ENCODE results near the gene KIF3A.

DNA sequence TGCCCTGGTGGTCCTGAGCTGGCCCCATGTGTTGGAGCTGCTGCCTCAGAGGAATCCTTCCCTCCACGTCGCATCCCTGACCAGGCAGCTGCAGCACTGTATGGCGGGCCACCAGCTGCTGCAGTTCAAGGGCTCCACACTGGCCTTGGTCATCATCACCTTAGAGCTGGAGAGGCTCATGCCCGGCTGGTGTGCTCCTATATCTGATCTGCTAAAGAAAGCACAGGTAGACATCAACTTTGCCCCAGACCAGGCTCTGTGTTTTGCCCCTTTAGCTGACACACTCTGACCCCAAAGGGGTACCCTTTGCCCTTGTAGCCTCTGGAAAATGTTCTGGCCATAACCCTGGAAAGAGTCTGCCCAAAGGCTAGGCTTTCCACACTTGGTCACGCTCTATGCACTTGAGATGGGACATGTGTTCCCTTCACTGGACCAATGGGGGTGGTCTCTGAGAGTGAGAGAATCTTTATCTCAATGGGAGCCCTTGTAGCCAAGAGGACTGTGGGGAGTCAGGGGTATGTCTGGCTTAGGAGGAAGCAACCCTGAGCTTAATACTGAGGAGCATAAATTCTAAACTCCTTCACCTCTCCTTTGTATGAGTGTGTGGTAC, 14.7 kb upstream of the KIF3A start:
- TF ChIP-seq POLR2A (IDR thresholded peaks at IDR 0.05) (no peak), CTCF (IDR thresholded peaks at IDR 0.05) (no peak)
